HG02973 (cell line): ENCODE measurements around the gene DDX1.

Experiments
- ATAC-seq: cut with Tn5 transposase; IDR thresholded peaks from one replicate; pipeline ENCODE4 v1.9.1; 2021; ENCODE audit warnings: moderate library complexity; ENCODE audit not compliant: unreplicated experiment

The DDX1 gene

GRCh38 chr2:15626967-15627366, 35.3 kb downstream of the DDX1 start:
- no peak for ATAC-seq

- ATAC-seq = no peak
These were observed 36.4 kb downstream of the DDX1 start for GRCh38 chr2:15627817-15628684.

GRCh38 chr2:15628899-15629855, 37.5 kb downstream of the DDX1 start:
- ATAC-seq = no peak

- no peak for ATAC-seq
These were observed 38.7 kb downstream of the DDX1 start for GRCh38 chr2:15630121-15630977.

- no peak for ATAC-seq
These were observed 39.5 kb downstream of the DDX1 start for GRCh38 chr2:15630978-15631719.

- no peak for ATAC-seq
These were observed 40.2 kb downstream of the DDX1 start for GRCh38 chr2:15631883-15632282.

GRCh38 chr2:15633043-15633970, 41.6 kb downstream of the DDX1 start:
- no peak for ATAC-seq

- ATAC-seq = no peak
These were observed 42.3 kb downstream of the DDX1 start for GRCh38 chr2:15633971-15634346.

- ATAC-seq = no peak
These were observed 43.3 kb downstream of the DDX1 start for GRCh38 chr2:15634846-15635490.

- ATAC-seq = peak; percentile 90
These were observed 45.5 kb downstream of the DDX1 start for GRCh38 chr2:15636972-15637785.

- no peak for ATAC-seq
These were observed 47.1 kb downstream of the DDX1 start for GRCh38 chr2:15638720-15639119.

GRCh38 chr2:15639323-15640251, 47.9 kb downstream of the DDX1 start:
- no peak for ATAC-seq

- ATAC-seq = no peak
These were observed 48.6 kb downstream of the DDX1 start for GRCh38 chr2:15640261-15640711.

- ATAC-seq = no peak
These were observed 49.1 kb downstream of the DDX1 start for GRCh38 chr2:15640784-15641183.

- ATAC-seq = no peak
These were observed 49.9 kb downstream of the DDX1 start for GRCh38 chr2:15641530-15641982.

- no peak for ATAC-seq
These were observed 50.5 kb downstream of the DDX1 start for GRCh38 chr2:15642011-15642814.
